SKM-1 (cell line): ENCODE measurements around the gene CHCHD3.

ENCODE experiments used
- DNase-seq: peaks from one replicate; lab custom pipeline; 2025; ENCODE audit not compliant: unreplicated experiment; lab: John Stamatoyannopoulos, UW

Gene CHCHD3

GRCh38 chr7:132830941-132831340, 250.9 kb downstream of the CHCHD3 start:
- no peak for DNase-seq

- DNase-seq = no peak
These were observed 253.4 kb downstream of the CHCHD3 start for GRCh38 chr7:132828502-132828901.

GRCh38 chr7:132825932-132826835, 255.7 kb downstream of the CHCHD3 start:
- no peak for DNase-seq

GRCh38 chr7:132825222-132825621, 256.7 kb downstream of the CHCHD3 start:
- no peak for DNase-seq

- no peak for DNase-seq
These were observed 262.2 kb downstream of the CHCHD3 start for GRCh38 chr7:132819648-132820047.

- no peak for DNase-seq
These were observed 263.9 kb downstream of the CHCHD3 start for GRCh38 chr7:132817949-132818348.

- no peak for DNase-seq
These were observed 266.1 kb downstream of the CHCHD3 start for GRCh38 chr7:132815696-132816311.

- DNase-seq = no peak
These were observed 266.8 kb downstream of the CHCHD3 start for GRCh38 chr7:132815130-132815529.

GRCh38 chr7:132810561-132810960, 271.3 kb downstream of the CHCHD3 start:
- DNase-seq = no peak

- DNase-seq = no peak
These were observed 275.1 kb downstream of the CHCHD3 start for GRCh38 chr7:132806834-132807233.

- no peak for DNase-seq
These were observed 276.1 kb downstream of the CHCHD3 start for GRCh38 chr7:132805766-132806165.

- DNase-seq = no peak
These were observed 276.9 kb downstream of the CHCHD3 start for GRCh38 chr7:132804849-132805485.

- no peak for DNase-seq
These were observed 281.4 kb downstream of the CHCHD3 start for GRCh38 chr7:132800522-132800921.

- DNase-seq = no peak
These were observed 282.8 kb downstream of the CHCHD3 start for GRCh38 chr7:132799081-132799413.

- DNase-seq = no peak
These were observed 284.7 kb downstream of the CHCHD3 start for GRCh38 chr7:132797152-132797551.

- DNase-seq = no peak
These were observed 288.4 kb downstream of the CHCHD3 start for GRCh38 chr7:132793474-132793873.

- no peak for DNase-seq
These were observed 290.9 kb downstream of the CHCHD3 start for GRCh38 chr7:132791036-132791435.

GRCh38 chr7:132790104-132790503, 291.8 kb downstream of the CHCHD3 start:
- no peak for DNase-seq

GRCh38 chr7:132789281-132789680, 292.6 kb downstream of the CHCHD3 start:
- DNase-seq = no peak

GRCh38 chr7:132785870-132786269, 296.0 kb downstream of the CHCHD3 start:
- no peak for DNase-seq

- DNase-seq = no peak
These were observed 297.5 kb downstream of the CHCHD3 start for GRCh38 chr7:132784406-132784805.

GRCh38 chr7:132783824-132784223, 298.1 kb downstream of the CHCHD3 start:
- DNase-seq = no peak
